ENCODE data around the gene STT3A.

The STT3A gene

DNA sequence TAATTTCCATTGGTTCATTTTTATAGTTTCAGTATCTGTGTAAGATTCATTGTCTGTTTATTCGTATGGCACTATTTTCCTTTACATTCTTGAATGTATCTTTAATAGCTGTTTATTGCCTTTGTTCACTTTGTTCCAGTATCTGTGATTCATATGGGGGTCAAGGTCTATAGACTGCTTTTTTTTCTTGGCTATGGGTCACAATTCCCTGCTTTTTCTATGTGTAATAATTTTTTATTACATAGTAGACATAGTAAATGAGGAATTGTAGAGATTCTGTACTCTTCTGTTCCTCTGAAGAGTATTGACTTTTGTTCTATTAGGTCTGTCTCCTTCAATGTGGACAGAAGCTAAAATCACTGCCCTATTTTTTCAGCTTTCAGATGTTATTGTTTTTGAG, 77.5 kb downstream of the STT3A start:
- DNase-seq = no peak

DNA sequence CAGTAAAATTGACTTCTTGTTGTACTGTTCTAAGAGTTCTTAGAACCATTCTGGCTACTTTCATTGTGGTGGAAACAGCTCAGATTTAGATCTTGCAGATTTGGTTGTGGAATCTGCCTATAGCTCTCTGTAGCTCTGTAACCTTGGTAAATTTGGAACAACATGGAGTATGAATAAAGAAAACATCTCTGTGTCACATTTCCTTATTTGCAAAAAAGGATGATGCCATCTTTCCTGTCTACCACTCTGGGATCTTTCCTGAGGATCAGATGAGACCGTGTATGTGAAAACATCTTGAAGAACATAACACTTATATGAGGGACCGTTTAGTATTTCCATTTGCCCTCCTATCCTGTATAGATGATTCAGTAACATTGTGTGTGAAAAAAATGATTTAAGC, 78.9 kb downstream of the STT3A start:
- no peak for DNase-seq
